Esophagus muscularis mucosa (tissue), 4 donors: ENCODE data around the gene PRLH. TPM values are rescaled to one million over a fixed set of nuclear protein-coding genes. Genes with fewer than 3 reads are reported as not detected.

Experiments
- DNase-seq: peaks from one replicate; pipeline ENCODE4 v3.0.0-alpha.2; 2017; ENCODE audit errors: extremely low spot score
- H3K27ac ChIP-seq, 4 donors: fragments of 200-600 bp; sonication (generic); replicated peaks in 1 of 4; 1 replicate in 3 of 4; 2 replicates in 1 of 4; pipeline ENCODE4 v1.5.1; 2016 to 2019; ENCODE audit warnings: mild to moderate bottlenecking in 1 of 4
- H3K27me3 ChIP-seq, 4 donors: fragments of 200-600 bp; sonication (generic); one replicate each; pipeline versions ENCODE4 v1.5.1 to v1.6.0; 2016 to 2019
- H3K36me3 ChIP-seq, 4 donors: fragments of 200-600 bp; sonication (generic); one replicate each; pipeline ENCODE4 v1.5.1; 2016 to 2019
- H3K4me1 ChIP-seq, 4 donors: fragments of 200-600 bp; sonication (generic); one replicate each; pipeline ENCODE4 v1.5.1; 2016 to 2019
- H3K4me3 ChIP-seq, 4 donors: fragments of 200-600 bp; sonication (generic); 1 replicate in 2 of 4; 2 replicates in 2 of 4; pipeline ENCODE4 v1.5.1; 2016 to 2019; ENCODE audit warnings: mild to moderate bottlenecking in 4 of 4, moderate library complexity in 1 of 4
- H3K9me3 ChIP-seq, 4 donors: fragments of 200-600 bp; sonication (generic); 1 replicate in 3 of 4; 2 replicates in 1 of 4; pipeline ENCODE4 v1.5.1; 2016 to 2019
- EP300 ChIP-seq: sonication (generic); formaldehyde crosslinking; IDR thresholded peaks from one replicate; pipeline ENCODE4 v1.6.1; 2017; ENCODE audit warnings: antibody characterized with exemption
- POLR2A ChIP-seq: fragments of 450-650 bp; IDR thresholded peaks from one replicate; pipeline ENCODE4 v1.6.1; 2017; ENCODE audit warnings: antibody characterized with exemption, moderate library complexity, mild to moderate bottlenecking, low read depth
- POLR2AphosphoS5 ChIP-seq, 2 donors: sonication (generic); formaldehyde crosslinking; IDR thresholded peaks; one replicate each; pipeline ENCODE4 v1.6.1; 2017; ENCODE audit warnings: antibody characterized with exemption in 2 of 2
- WGBS: methylation state at CpG from one replicate; pipeline ENCODE4 v1.1.5; 2018; 5-methylcytosine and 5-hydroxymethylcytosine counted together
- intact Hi-C: fragments of 100-400 bp; cut with DNase I; formaldehyde crosslinking; loops from one replicate; pipeline ENCODE4 v1.15.1; 2023
- total RNA-seq, 4 donors: library from RNA; depleted of rRNA; stranded (reverse); fragments of >200 nt; gene quantifications; one replicate each; pipeline versions ENCODE4 v1.1.0 to v1.2.1, GENCODE V29; 2016
- TF ChIP-seq, protein P1 (sequence below), 3 experiments: fragments of 200-600 bp in 2 of 3; fragments of 450-650 bp in 1 of 3; sonication (generic) in 2 of 3; IDR thresholded peaks; one replicate each; pipeline ENCODE4 v1.5.1; 2017 to 2019; ENCODE audit warnings: antibody characterized with exemption in 3 of 3, mild to moderate bottlenecking in 2 of 3, moderate library complexity in 1 of 3

The PRLH gene
- total RNA-seq, 4 donors from 2014 or later = not detected

DNA sequence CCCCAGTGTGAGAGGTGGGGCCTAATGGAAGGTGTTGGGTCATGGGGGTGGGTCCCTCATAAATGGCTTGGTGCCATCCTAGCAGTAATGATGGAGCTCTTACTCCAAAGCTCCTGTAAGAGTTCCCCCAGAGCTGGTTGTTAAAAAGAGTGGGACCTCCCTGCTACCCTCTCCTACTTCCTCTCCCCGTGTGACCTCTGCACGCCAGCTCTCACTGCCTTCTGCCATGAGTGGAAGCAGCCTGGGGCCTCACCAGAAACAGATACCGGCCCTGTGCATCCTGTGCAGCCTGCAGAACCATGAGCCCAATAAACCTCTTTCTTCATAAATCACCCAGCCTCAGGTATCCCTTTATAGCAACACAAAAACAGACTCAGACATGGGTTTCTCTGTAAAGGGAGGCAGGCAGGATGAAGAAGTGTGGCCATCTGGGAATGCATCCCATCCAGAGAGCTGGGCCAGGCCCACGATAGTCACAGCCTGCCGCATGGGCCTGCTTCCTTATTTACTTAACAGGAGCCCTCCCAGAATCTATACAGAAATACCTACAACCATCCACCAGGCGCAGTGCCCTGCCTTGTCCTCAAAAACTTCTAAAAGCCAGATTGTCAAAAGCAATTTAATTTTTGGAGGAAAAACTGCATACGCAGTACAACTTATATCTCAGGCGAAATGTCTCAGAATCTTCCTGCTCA is 7.5 kb downstream of the PRLH start:
- TF ChIP-seq POLR2A = no peak
- no peak for TF ChIP-seq EP300
- TF ChIP-seq, protein P1, sequence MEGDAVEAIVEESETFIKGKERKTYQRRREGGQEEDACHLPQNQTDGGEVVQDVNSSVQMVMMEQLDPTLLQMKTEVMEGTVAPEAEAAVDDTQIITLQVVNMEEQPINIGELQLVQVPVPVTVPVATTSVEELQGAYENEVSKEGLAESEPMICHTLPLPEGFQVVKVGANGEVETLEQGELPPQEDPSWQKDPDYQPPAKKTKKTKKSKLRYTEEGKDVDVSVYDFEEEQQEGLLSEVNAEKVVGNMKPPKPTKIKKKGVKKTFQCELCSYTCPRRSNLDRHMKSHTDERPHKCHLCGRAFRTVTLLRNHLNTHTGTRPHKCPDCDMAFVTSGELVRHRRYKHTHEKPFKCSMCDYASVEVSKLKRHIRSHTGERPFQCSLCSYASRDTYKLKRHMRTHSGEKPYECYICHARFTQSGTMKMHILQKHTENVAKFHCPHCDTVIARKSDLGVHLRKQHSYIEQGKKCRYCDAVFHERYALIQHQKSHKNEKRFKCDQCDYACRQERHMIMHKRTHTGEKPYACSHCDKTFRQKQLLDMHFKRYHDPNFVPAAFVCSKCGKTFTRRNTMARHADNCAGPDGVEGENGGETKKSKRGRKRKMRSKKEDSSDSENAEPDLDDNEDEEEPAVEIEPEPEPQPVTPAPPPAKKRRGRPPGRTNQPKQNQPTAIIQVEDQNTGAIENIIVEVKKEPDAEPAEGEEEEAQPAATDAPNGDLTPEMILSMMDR (IDR thresholded peaks at IDR 0.05) = no peak
- TF ChIP-seq POLR2AphosphoS5 (IDR thresholded peaks at IDR 0.05) = no peak
- no peak overlapping the region for H3K27ac ChIP-seq
- peaks cover 15 to 30% (median 26%) of the 10 kb centered on the region in 4 donors for H3K4me1 ChIP-seq
- WGBS = 87% methylated on average over 8 of the region's 8 CpGs
- intact Hi-C loops = loop anchor here (10.0 kb wide), 3 partner anchors 159 to 479 kb away; partner anchors contain the start of gene COL6A3
- H3K36me3 ChIP-seq = no peaks in the 10 kb centered on the region
- H3K27me3 ChIP-seq = no peaks in the 10 kb centered on the region
- no peak for DNase-seq
- no peaks in the 10 kb centered on the region for H3K9me3 ChIP-seq
- no peak overlapping the region for H3K4me3 ChIP-seq

DNA sequence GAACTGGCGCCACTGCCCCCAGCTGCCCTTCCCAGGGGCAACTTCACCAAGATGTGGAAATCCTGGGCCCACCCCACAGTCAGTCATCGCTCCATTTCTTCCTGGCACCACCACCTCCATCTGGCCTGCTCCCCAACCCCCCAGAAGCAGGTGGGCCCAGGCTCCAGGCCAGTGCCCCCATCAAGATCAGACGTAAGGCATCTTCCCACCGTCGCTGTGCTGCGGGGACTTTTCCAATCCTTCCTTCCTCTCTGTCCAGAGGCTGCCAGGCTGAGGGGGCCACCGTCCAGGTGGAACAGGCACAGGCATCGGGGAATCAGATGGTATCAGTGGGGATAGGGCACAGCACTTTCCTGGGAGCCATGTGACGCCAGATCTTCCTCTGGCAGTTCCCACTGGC is 8.1 kb downstream of the PRLH start:
- DNase-seq = no peak
- H3K4me1 ChIP-seq = peaks cover 15 to 30% (median 26%) of the 10 kb centered on the region in 4 donors
- WGBS = 91% methylated on average over 9 of the region's 9 CpGs
- H3K27me3 ChIP-seq = no peaks in the 10 kb centered on the region
- peak overlapping the region in 1 of 4 donors; percentile 44 for H3K27ac ChIP-seq
- TF ChIP-seq POLR2A = no peak
- no peak for TF ChIP-seq POLR2AphosphoS5 (IDR thresholded peaks at IDR 0.05)
- TF ChIP-seq EP300 = no peak
- H3K36me3 ChIP-seq = no peaks in the 10 kb centered on the region
- H3K9me3 ChIP-seq = no peaks in the 10 kb centered on the region
- intact Hi-C loops = loop anchor here (10.0 kb wide), 3 partner anchors 160 to 480 kb away; partner anchors contain the start of gene COL6A3
- no peak overlapping the region for H3K4me3 ChIP-seq

DNA sequence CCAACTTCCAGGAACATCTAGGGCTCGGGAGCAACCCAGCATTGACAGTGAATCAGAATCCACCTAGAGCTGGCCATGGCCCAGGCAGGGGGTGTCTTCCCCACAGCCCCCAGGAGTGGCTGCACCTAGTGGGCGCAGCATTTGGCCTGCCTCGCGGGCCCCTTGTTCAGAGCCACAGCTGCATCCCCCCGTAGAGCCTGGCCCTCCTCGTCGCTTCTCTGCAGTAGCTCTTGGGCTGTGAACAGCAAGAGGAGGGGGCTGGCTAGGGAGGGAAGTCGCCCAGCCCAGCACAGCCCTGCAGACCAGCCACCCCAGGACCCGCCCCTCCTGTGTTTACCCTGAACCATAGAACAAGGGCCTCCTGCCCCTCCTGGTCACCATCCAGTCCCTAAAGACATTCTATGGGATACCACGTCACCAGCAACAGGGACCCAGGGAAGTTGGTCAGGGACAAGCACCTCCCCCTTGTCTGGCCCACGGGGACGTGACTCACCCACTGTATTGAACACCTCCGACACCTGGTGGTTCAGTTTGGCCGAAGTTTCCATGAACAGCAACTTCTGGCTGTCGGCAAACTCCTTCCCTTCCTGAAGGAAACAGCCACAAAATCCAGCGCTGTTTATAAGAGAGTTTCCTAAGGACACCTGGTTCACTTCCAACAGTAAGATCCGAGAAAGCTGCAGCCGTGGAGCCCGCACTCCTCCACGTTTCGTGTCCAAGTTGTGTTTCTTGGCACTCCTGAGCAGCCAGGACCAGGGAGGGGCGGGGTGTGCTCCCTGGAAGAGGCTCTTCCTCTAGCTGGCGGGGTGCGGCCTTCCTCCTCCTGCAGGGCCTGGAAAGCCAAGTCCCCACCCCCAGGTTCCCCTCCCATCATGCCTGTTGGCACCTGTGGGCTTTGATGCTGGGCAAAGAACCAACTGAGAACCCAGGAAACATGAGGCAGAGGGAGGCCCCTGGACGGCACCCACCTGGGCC is 8.8 kb downstream of the PRLH start:
- H3K36me3 ChIP-seq = no peaks in the 10 kb centered on the region
- intact Hi-C loops = loop anchor here (10.0 kb wide), 3 partner anchors 160 to 480 kb away; partner anchors contain the start of gene COL6A3
- DNase-seq = no peak
- TF ChIP-seq POLR2A (no peak), POLR2AphosphoS5 (IDR thresholded peaks at IDR 0.05) (no peak), EP300 (no peak)
- TF ChIP-seq, protein P1 (IDR thresholded peaks at IDR 0.05) = no peak
- H3K4me1 ChIP-seq = peaks cover 15 to 30% (median 26%) of the 10 kb centered on the region in 4 donors
- no peaks in the 10 kb centered on the region for H3K9me3 ChIP-seq
- H3K27me3 ChIP-seq = no peaks in the 10 kb centered on the region
- H3K4me3 ChIP-seq = peak overlapping the region in 1 of 4 donors; percentile 9
- H3K27ac ChIP-seq = peak overlapping the region in 3 of 4 donors; percentile 23 to 44 (median 35)
- 64% methylated on average over 14 of the region's 25 CpGs for WGBS

DNA sequence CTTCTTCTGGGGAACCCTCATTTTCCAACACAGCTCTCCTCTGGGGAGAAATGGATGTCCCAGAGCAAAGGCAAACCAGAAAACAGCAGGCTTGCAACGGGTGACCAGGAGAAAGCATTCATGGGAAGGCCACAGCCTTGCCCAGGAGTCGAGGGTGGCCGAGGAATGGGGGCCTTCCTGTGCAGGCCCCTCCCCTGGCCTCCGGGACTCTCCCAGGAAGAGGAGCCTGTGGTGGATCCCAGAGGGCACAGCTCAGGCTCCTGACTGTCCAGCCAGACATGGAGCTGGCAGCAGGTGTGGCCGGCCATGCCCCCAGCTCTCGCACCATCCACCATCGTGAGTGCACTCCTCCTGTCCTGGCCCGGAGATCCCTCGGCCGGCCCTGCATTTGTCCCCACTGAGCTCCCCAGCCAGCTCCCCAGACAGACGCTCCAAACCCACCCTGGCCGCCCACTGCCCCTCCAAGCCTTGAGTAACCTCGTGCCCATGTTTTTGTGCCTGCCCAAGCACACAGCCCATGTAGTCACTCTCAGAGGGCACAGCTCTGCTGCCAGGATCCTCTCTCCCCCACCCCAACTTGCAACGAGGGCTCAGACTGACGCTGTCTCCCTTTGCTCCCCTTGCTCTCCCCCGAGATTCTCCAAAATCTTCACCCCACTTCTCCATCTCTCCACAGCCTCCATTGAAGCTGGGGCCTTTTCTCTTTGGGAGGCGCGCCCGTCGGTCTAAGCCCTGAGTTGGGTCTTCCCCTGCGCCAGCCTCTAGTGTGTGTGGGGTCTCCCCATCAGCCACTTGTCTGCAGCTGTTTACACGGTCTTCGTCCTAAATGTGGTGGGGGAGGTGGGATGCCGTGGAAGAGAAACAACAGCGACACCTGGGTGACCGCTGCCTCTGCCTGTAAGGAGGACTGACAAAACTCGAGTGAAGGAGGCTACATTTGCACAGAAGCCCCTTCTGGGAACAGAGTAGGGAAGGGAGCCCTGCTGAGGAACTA is 9.8 kb downstream of the PRLH start:
- Histone ChIP-seq H3K27me3 (no peaks in the 10 kb centered on the region), H3K9me3 (no peaks in the 10 kb centered on the region), H3K36me3 (no peaks in the 10 kb centered on the region), H3K4me1 (peaks cover 15 to 32% (median 27%) of the 10 kb centered on the region in 4 donors), H3K4me3 (no peak overlapping the region), H3K27ac (no peak overlapping the region)
- TF ChIP-seq, protein P1 (IDR thresholded peaks at IDR 0.05) = no peak
- no peak for TF ChIP-seq EP300
- TF ChIP-seq POLR2A = no peak
- no peak for TF ChIP-seq POLR2AphosphoS5 (IDR thresholded peaks at IDR 0.05)
- no peak for DNase-seq
- intact Hi-C loops = loop anchor here (10.0 kb wide), 3 partner anchors 161 to 481 kb away; partner anchors contain the start of gene COL6A3
- WGBS = 89% methylated on average over 26 of the region's 27 CpGs
